GM12872 (cell line): ENCODE measurements around the gene SEL1L3.

Experiments used
- TF ChIP-seq, protein P1 (sequence below): IDR thresholded peaks from 3 replicates; pipeline ENCODE4 v1.5.1; 2011; ENCODE audit warnings: low read depth, mild to moderate bottlenecking, low read length, moderate library complexity; ENCODE audit not compliant: insufficient read depth

SEL1L3 gene

DNA sequence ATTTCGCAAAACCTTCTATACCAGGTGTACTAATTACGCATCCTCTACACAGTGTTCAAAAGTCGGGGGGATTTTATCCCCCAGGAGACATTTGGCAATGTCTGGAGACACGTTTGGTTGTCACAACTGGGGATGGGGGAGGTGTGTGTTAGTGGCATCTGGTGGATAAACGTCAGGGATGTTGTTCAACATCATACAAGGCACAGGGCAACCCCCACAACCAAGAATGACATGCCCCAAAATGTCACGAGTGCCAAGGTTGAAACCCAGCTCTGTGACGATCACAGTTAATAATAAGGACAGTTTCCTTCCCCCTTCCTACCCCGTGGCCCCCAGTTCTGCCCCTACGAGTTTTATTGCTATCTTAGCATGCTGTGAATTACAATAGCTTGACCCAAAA lies 15.9 kb upstream of the SEL1L3 start:
- TF ChIP-seq, protein P1, sequence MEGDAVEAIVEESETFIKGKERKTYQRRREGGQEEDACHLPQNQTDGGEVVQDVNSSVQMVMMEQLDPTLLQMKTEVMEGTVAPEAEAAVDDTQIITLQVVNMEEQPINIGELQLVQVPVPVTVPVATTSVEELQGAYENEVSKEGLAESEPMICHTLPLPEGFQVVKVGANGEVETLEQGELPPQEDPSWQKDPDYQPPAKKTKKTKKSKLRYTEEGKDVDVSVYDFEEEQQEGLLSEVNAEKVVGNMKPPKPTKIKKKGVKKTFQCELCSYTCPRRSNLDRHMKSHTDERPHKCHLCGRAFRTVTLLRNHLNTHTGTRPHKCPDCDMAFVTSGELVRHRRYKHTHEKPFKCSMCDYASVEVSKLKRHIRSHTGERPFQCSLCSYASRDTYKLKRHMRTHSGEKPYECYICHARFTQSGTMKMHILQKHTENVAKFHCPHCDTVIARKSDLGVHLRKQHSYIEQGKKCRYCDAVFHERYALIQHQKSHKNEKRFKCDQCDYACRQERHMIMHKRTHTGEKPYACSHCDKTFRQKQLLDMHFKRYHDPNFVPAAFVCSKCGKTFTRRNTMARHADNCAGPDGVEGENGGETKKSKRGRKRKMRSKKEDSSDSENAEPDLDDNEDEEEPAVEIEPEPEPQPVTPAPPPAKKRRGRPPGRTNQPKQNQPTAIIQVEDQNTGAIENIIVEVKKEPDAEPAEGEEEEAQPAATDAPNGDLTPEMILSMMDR = no peak

DNA sequence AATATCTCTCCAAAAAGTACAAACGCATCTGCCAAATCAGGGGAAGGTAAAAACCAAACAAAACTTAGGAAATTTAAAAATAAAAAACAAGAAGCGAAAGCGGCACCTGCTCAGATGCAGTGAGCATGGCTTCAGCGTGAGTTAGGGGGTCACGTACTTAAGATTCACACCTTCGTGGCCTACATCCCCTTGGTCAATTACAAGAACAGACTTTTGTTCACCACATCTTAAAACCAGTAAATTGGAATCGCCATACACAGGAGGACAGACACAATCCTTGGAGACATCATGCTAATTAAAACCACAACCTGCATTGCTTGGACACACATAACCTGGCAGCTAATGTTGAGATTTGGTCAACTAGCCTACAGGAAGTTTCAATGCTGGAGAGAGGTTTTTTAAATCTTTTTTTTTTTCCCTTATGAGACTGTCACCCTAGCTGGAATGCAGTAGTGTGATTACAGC lies 12.5 kb upstream of the SEL1L3 start:
- TF ChIP-seq, protein P1 = no peak

DNA sequence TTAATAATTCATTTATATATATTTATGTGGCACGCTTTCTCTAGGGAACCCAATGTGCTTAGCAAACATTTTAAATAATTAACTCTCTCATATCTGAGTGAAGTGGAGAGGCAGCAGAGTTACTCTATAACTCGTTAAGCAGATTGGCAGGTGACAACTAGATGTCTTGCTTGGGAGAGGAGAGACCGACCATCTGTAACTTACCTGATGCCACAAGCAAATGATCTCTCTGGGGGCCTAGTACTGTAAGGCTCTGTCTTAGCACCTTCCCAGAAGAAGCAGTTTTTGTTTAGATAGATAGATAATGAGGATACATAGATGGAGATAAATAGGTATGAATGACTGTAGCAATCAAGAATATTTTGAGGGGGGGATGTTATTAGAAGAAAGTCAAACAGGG lies 11.9 kb upstream of the SEL1L3 start:
- TF ChIP-seq, protein P1 = no peak

DNA sequence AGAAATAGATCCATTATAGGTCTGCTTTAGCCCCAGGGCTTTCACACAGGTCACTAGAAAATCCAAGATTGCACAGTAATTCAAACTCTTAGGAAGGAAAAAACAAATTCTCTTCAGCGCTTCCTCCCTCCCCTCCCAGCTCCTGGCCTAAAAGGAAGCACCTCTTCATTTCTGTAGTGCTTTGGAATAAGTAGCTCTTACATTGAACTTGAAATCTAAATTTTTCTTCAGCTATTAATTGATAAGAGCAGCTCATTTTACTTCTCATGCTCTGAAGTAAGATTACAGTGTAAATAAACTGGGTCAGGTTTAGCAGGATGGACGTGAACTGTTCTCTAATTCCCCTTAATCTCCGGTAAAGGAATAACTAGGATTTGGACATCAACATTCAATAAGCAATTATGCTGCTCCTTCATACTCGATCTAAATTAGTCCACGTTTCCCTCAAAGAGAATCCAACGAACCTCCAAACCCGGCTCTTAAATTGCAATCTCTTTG lies 10.9 kb upstream of the SEL1L3 start:
- TF ChIP-seq, protein P1 = no peak

DNA sequence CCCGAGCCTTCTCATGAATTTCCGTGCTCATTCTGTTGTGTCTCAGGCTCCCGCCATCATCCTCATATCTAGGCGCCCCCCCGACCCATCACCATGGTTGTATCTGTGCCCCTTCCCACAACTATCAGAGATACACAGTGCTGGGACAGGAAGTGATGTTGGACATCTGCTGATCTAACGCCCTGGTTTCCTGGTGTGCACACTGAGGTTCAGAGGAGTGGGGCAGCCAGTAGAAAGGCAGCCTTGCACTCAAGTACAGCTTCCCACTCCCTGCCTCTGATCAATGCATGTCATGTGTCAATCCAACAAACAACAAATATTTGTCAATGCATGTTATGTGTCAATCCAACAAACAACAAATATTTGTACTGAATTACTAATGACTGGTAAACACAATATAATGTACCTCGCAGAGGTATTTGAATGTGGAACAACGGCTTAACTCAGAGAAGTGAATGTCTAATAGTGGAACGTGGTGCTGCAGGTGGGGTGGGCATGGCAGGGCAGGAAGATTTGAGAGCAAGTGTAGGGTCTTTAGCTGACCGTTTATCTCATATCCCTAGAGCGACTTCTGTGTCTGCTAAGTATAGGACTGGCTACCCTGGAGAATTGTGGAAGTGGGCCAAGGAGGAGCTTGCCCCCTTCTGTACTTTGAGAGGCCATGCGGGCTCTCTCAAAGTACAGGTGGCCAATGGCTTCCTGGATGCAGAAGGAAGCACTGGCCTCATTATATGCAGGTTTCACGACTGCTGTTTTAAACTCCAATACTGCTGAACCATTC lies 10.3 kb upstream of the SEL1L3 start:
- TF ChIP-seq, protein P1 = no peak

DNA sequence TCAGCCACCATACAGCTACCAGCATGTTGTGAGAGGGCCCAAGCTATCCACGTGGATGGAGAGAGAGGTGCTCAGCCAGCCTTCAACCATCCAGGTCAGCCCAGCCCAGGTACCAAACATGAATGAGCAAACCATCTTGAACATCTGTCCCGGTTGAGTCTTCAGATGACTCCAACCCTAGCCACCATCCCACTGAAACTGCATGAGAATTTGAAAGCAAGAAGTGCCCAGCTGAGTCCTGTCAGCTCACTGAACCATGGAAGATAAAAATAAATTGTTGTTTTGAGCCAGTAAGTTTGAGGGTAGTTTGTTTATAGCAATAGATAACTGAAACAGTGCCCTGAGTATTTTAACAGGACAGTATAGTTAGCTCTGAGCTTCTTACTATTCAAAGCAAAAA lies 7.3 kb upstream of the SEL1L3 start:
- TF ChIP-seq, protein P1 = no peak

DNA sequence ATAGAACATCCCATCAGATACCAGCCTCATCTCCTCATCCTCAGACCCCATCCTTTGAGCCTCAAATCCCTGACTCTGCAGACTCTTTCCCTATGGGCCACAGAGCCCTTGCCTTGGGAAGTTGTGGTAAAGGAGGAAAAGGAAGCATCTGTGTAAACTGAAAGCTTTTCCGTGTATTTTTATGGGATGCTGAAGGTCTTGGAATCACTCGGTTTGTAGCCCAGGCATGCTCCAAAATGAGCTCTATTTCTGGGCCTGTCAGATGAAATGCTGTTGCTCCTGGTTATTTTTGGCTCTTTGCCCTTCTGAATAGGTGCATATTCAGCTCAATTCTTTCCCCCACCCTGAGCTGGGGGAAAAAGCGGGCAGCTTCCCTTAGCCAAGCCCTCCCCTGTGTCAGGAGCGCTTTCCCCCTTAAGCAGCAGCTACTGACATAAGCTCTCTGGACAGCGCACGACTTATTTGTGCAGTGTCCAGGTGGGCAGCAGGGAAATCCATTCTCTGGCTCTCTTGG lies 5.0 kb upstream of the SEL1L3 start:
- TF ChIP-seq, protein P1 = no peak
